HL-60/S4 treated with retinoic acid at 250 ng/mL for 4 days and 3 days (cell line): ENCODE data around the gene CYP3A7.
"Not testable (repeated sequence)": the region's sequence is repeated elsewhere in the genome, so short reads cannot be mapped to it uniquely, and the experiment has no call there.

Experiments
- in situ Hi-C: fragments of 300-500 bp; cut with MboI; formaldehyde crosslinking; loops from 2 replicates; pipeline ENCODE4 v1.7.0; 2022; ENCODE audit warnings: low sequenced_read_pairs

The CYP3A7 gene

DNA sequence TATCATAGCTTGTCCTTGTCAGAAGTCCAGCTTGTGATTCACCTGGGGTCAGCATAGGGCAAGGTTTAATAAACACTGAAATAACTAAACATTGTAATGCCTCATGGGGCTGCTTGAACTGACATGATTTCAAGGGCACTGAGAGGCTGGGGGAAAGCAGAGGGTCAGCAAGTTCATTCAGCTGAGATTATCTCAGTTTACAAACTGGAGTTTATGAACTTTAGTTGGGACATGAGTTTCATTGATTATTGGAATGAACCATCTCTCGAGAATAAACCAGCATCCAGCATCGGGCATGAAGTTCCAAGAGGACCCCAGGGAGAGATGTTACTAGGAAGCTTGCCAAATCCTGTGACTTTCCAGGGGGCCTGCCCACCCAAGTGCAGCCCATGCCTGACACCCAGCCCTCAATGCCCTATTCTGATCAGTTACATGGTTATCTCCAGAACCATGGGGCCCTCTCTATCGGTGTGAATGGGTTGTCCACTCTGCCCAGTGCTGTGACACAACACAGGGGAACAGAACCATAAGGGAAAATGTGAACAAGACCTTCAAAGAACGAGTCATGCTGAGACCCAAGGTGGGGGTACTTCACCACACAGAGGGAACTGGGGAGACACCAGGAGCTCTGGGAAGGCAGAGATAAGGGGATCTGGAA, 7.9 kb upstream of the CYP3A7 start:
- in situ Hi-C loops, result no loop called here

DNA sequence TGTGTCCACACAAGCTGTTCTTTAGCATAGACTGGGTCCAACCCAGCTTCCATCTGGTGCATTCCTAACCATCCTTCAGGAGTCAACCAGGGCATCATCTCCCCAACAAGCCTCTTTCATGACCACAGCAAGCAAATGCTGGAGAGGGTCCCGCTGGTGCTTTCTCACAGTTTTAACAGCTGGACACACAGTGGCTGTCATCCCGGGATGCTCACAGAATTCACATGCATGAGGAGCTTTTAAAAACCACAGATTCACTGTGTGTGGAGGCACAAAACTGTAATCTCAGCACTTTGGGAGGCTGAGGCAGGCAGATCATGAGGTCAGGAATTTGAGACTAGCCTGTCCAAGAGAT, 6.4 kb upstream of the CYP3A7 start:
- in situ Hi-C loops, result no loop called here

DNA sequence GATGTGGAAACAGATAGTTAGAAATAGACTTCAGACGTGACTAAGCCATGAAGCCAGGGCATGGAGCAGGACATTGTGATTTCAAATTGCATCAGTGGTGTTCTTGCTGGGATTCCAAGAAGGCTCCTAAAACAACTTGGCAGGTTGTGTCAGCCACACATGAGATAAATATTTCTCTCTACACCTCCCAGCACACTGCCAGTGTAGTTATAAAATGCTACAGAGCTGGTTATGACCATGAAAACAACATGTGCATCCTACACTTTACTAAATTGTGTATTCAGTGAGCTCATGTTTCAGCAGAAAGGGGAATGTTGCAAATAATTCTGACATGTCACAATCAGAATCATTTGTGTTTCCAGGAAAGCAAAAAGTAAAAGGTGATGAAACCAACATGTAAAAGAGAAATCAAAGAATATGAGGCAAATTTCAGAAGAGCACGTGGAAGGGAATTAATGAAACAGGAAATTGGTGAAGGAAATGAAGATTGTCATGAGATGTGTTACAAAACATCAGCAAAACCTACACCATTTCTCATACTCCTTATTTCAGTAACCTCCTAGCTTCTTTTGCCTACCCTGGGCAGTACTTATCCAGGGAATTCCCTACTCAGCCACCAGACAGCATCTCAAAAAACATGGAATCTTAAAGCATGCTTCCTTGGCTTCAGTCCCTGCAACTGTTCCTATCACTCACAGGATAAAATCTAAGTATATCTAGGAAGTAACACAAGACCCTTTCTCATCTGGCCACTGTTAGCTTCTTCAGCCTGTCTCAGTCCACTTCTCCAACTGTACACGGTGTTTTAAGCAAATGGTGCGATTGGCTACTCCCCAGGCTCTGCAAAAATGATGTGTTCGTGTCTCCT, 5.8 kb upstream of the CYP3A7 start:
- in situ Hi-C loops, result no loop called here

DNA sequence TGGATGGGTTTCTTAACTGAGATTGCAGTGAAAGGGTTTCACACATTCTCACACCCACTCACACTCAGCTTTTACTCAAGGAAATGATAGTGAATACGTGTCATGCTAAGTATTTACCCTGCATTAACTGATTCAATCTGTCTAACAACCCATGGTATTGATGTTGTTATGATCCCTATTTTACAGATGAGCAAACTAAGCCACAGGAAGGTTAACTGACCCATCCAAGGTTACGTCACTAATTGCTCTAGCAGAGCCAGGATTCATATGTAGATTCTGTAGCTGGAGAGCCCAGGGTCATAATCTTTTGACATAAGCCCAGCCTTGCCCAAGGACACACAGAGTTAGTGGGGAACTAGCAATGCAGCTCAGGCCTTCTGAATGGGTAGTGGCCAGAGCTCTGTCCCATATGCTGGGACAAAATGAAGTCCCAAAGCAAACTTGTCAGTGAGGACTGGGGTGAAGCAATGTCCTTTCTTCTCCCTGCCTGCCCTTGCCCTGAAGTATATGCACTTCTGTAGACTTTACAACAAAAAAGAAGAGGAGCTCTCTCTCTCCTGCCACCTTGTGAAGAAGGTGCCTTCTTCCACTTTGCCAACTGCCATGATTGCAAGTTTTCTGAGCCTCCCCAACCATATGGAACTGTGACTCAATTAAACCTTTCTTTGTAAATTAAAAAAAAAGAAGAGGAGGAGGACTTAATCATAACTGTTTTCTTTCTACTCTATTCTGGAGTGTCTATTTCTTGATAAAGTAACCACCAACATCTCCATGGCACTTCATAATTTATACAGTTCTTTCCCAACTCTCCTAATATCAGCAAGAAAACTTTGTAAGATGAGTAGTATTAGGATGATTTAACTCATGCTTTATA, 4.9 kb upstream of the CYP3A7 start:
- in situ Hi-C loops, result no loop called here

DNA sequence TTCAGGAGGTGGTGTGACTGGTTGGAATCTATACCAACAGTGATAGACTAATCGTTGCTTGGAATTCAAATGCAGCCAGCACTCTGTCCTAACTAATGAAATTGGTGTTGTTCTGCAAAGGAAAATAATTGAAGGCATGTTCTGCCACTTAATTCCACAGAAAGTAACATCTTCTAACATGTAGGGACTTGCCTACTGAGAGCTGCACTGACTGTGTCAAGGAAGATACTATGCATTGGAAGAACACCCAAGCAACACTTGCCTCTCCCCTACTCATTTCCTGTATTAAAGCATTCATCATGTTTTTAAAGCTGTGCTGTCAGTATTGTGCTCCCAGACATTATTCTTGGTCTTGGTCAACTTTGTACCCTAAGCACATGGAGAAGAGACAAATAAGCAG, 2.7 kb upstream of the CYP3A7 start:
- in situ Hi-C loops, result no loop called here

DNA sequence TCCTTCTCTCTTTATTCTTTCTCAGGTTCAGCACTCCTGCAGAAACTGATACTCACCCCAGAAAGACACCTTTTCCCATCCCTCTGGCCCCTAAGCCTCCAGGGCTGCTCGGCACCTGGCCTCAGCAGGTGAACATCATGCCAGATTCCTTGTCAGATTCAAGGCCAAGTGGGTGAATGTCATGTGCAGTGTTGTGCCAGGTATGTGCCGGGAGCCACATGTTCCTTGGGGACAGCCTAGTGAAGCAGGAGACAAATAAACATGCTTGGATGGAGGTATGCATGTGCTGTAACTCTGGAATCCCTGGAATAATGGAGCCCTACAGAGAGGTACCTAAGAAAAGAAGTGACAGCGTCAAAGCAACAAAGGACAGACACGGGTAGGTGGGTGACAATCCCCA, 1.7 kb upstream of the CYP3A7 start:
- in situ Hi-C loops, result not testable (repeated sequence)

DNA sequence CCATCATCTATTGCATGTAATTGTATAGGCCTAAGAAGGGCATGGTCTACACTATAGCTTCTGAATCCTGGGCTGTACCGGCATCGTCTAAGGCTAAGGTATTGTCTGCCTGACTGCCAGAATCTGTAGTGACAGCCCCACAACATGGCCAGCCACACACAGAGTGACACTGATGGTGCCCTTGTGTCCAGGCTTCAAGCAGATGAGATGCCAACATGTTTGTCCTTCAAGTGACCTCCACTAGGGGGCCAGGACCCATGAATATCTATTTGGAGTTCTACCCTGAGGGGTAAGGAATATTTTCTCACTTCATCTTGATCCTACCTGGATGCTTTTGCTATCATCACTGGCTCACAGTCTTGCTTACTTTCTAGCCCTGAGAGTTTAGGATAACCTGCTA, 1.5 kb downstream of the CYP3A7 start:
- in situ Hi-C loops, result no loop called here

DNA sequence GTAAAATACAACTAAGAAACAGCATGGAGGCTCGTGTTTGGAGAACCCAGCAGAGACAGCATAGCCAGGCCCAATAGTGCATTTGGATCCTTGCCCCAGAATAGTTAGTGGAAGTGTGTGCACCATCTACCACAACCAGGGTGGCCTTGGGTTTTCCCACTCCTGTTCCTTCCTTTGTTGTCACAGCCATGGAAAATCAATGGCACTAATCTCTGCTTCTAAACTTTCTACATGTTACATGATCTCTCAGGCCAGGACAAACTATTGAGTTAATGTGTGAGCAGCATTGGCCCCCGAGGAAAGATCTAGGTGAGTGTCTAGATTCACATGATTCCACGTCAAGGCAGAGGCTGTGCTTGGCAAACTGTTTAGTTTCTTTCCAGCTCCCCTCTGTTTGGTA, 2.0 kb downstream of the CYP3A7 start:
- in situ Hi-C loops, result no loop called here

DNA sequence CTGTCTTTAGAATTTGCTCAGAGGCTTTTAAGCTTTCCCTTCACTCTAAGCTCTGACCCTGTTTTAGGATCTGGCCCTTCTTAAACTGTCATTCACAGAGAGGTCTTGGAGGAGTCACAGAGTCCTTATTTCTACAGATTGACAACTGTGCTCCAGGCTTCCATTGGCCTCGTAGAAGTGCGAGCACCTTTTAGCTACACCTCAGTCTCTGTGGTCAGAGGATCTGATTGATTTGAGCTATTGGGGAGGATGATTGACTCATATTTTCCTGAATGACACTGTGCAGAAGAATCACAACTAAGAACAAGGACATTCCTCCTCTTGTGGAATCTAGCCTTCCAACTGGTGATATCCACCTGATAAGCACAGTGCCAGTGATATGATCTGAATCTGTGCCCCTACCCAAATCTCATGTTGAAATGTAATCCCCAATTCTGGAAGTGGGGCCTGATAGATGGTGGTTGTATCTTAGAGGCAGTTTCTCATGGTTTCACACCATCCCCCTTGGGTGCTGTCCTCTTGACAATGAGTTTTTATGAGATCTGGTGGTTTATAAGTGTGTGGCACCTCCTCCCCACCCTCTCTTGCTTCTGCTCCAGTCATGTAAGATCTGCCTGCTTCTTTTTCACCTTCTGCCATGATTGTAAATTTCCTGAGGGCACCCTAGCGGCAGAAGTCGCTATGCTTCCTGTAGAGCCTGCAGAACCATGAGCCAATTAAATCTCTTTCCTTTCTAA, 3.2 kb downstream of the CYP3A7 start:
- in situ Hi-C loops, result no loop called here

DNA sequence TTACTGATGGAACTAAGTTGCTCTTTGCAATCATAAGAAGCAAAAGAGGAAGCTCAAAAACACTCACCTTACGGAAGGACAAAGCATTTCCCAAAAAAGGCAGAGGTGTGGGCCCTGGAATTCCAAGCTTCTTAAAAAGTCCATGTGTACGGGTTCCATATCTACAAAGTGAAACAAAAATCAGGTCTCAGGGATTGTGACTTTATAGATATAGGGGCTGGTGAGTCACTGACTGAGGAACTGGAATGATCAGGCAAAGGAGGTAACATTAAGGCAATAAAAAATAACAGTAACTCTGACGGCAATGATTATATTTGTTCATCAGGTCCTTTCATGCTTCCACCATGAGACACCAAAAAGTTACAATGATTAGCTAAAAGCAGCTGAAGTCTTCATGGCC, 4.0 kb downstream of the CYP3A7 start:
- in situ Hi-C loops, result no loop called here

DNA sequence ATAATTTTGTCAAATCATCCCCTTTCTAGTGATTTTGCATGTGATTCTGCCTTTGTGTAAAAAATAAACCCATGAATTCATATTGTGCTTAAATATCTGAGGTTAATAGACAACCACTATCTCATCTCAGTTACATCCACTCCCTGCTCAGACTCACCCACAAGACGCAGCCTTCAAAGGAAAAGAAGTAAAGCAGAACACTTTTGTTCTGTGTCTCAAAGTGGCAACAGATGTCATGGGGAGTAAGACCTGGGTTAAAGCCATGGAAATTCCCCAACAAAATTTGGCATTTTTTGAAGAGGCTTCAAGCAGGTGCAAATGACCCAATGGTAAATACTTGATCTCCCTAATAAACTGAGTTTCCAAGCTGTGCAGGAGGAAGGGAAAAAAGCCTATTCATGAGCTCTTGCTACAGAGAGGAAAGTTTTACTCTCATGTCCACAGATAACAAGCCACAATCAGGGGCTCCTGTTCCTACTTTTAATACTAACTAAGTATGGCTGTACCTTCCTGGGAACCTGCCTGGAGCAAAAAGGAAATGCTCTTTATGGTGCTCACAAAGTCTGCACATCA, 4.7 kb downstream of the CYP3A7 start:
- in situ Hi-C loops, result no loop called here

DNA sequence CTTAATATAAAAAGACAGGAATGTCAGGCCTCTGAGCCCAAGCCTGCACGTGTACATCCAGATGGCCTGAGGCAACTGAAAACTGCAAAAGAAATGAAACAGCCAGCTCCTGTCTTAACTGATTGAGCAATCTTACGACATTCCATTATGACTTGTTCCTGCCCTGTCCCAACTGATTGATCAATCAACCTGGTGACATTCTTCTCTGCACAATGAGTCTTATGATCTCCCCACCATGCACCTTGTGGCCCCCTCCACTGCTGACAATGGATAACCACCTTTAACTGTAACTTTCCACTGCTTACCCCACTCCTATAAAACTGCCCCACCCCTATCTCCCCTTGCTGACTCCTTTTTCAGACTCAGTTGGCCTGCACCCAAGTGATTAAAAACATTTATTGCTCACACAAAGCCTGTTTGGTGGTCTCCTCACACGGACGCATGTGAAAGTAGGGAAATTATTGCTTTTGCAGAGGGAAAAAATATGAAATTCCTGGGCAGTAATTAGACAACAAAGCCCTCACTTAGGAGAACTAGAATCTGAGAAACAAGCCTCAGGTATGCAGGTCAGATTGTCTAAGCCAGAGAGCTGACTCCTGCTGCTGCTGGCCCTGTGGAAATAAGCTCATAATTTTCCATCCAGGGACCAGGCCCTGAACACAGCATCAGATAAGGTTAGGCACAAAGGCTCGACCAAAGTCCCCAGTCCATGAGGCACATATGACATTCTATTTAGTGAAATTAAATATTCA, 5.3 kb downstream of the CYP3A7 start:
- in situ Hi-C loops, result no loop called here

DNA sequence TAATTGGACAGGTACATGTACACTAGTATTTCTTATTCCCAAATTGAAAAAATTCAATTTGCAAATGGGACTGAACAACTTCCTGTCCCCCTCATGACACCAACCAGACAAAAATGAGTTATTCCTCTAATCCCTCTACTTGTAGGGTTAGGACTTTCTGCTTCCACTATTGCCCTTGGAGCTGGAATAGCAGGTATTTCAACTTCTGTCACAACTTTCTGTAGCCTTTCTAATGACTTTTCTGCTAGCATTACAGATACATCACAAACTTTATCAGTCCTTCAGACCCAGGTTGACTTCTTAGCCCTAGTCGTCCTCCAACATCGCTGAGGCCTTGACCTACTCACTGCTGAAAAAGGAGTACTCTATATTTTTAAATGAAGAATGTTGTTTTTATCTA, 6.4 kb downstream of the CYP3A7 start:
- in situ Hi-C loops, result no loop called here

DNA sequence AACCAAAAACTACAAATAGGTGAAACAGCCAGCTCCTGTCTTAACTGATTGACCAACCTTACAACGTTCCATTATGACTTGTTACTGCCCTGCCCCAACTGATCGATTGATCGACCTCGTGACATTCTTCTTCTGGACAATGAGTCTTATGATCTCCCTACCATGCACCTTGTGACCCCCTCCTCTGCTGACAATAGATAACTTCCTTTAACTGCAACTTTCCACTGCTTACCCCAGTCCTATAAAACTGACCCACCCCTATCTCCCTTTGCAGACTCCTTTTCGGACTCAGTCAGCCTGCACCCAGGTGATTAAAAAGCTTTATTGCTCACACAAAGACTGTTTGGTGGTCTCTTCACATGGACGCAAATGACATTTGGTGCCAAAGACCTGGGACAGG, 11.8 kb downstream of the CYP3A7 start:
- in situ Hi-C loops, result not testable (repeated sequence)

DNA sequence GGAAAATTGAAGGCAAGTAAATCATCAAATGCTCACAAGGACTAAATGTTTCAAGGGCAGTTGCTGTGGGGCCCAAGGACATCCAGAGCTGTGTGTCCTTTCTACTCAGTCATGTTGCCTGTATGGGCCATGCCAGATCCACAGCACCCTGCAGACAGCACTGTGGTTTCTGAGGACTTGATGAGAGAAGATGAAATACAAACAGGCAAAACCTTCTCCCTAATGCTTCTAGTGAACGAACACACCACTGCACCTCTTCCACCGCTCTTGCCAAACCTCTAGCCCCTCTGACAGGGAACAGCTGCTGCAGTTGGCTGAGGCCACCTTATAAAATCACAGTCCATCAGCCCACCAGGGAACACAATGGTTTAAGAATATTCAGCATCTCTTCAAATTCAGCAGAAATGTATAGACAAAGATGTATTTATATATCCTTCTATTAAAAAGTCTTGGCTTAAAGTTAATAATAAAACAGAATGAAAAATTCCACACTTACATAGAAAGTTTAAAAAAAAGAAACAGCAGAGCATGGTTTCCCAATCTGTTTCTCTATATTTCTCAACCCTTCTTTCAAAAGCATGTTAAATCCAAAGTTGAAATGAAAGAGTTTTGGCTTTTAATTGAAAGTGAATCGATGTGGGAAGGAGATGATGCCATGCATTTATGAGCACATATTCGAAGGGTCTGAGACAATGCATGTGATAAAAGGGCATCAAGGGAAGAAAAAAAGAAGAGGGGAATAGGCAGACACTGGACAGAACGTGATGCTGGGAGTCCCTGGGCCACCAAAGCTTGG, 14.0 kb downstream of the CYP3A7 start:
- in situ Hi-C loops, result no loop called here

DNA sequence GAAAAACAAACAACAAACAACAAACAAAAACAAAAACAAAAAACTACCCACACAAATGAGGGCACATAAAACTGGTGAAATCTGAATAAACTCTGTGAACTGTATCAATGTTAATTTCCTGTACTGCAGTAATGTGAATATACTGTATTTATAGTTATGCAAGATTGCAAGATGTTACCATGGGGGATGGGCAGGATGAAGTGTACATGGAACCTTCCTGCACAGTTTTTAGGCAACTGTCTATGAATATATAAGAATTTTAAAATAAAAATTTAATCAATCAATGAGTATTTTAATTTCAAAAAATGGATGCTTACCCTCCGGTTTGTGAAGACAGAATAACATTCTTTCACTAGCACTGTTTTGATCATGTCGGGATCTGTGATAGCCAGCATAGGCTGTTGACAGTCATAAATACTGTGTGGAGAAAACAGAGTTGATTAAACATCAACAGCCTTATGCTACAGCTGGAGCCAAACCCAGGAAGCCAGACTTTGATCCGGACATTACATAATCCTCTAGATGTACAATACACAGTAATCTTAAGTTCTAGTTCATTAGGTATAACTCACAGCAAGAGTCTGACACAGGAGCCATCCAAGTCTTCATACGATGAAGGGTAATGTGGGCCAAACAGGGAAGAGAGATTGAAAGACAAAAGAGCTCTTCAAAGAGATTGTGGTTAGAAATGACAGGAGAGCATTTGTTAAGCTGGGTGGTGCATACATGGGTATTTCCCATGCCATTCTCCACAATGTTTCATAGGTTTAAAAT, 14.8 kb downstream of the CYP3A7 start:
- in situ Hi-C loops, result no loop called here

DNA sequence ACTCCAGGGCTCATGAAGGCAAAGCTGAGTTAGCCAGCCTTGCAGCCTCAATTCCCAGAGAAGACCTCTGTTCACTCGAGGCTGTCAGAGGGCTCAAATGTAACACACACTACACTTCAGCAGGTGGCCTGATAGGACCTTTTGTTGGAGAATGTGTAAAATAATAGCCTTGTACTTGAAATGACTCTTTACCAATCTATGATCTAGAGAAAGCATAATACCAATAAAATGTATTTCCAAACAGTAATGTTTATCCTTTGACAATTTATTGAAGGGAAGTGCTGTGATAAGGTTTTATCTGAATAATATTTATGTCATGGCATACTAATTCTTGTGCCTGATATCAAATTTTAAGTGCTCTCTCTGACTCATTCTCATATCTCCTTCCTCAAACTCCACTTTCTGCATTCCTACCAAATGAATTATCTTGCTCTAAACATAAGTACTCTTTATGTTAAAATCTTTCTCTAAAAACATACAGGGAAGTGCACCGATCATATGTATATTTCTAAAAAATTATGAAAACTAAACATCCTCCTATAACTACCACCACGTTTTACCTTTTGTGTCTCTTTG, 20.9 kb downstream of the CYP3A7 start:
- in situ Hi-C loops, result no loop called here
